Parathyroid adenoma (tissue), 2 donors: ENCODE data around the gene TANGO2.

ENCODE experiments used
- H2AFZ ChIP-seq: fragments of 300-600 bp; sonication (generic); one replicate; pipeline ENCODE4 v1.7.0; 2017; ENCODE audit warnings: antibody characterized with exemption, mild to moderate bottlenecking
- H3K27ac ChIP-seq: fragments of 300-600 bp; sonication (generic); one replicate; pipeline ENCODE4 v1.7.0; 2017
- H3K27me3 ChIP-seq: fragments of 300-600 bp; sonication (generic); one replicate; pipeline ENCODE4 v1.7.0; 2017; ENCODE audit warnings: low read length; ENCODE audit not compliant: control insufficient read depth, insufficient read depth
- H3K36me3 ChIP-seq: fragments of 300-600 bp; sonication (generic); one replicate; pipeline ENCODE4 v1.7.0; 2017; ENCODE audit warnings: low read length; ENCODE audit not compliant: control insufficient read depth, insufficient read depth
- H3K4me1 ChIP-seq: fragments of 300-600 bp; sonication (generic); one replicate; pipeline ENCODE4 v1.7.0; 2017; ENCODE audit warnings: control low read depth
- H3K4me2 ChIP-seq: fragments of 300-600 bp; sonication (generic); one replicate; pipeline ENCODE4 v1.7.0; 2017; ENCODE audit warnings: low read length
- H3K4me3 ChIP-seq: fragments of 300-600 bp; sonication (generic); one replicate; pipeline ENCODE4 v1.7.0; 2017; ENCODE audit warnings: low read depth, low read length
- H3K79me2 ChIP-seq: fragments of 300-600 bp; sonication (generic); one replicate; pipeline ENCODE4 v1.7.0; 2017; ENCODE audit warnings: control low read depth
- H3K9ac ChIP-seq: fragments of 300-600 bp; sonication (generic); one replicate; pipeline ENCODE4 v1.7.0; 2017; ENCODE audit warnings: mild to moderate bottlenecking
- H3K9me3 ChIP-seq: fragments of 300-600 bp; sonication (generic); one replicate; pipeline ENCODE4 v1.7.0; 2017; ENCODE audit warnings: low read length; ENCODE audit not compliant: control insufficient read depth
- CTCF ChIP-seq: fragments of 300-600 bp; sonication (generic); IDR thresholded peaks from one replicate; pipeline ENCODE4 v1.7.0; 2017; ENCODE audit warnings: antibody characterized with exemption, mild to moderate bottlenecking
- donor health status: primary hyperparathyroidism.

The TANGO2 gene

GRCh38 chr22:20037419-20037818 is 16.5 kb downstream of the TANGO2 start:
- no peaks in the 10 kb centered on the region for H3K36me3 ChIP-seq
- H2AFZ ChIP-seq, result no peak overlapping the region
- TF ChIP-seq CTCF, result no peak
- H3K9ac ChIP-seq, result no peak overlapping the region
- H3K27me3 ChIP-seq, result no peaks in the 10 kb centered on the region
- H3K27ac ChIP-seq, result no peak overlapping the region
- H3K9me3 ChIP-seq, result no peaks in the 10 kb centered on the region
- H3K79me2 ChIP-seq, result peaks cover 14% of the 10 kb centered on the region
- H3K4me3 ChIP-seq, result no peak overlapping the region
- H3K4me1 ChIP-seq, result peaks cover 5% of the 10 kb centered on the region
- no peak overlapping the region for H3K4me2 ChIP-seq

- H3K27ac ChIP-seq, result no peak overlapping the region
- no peaks in the 10 kb centered on the region for H3K27me3 ChIP-seq
- no peak overlapping the region for H3K4me2 ChIP-seq
- no peak overlapping the region for H3K9ac ChIP-seq
- no peaks in the 10 kb centered on the region for H3K9me3 ChIP-seq
- no peaks in the 10 kb centered on the region for H3K36me3 ChIP-seq
- no peak for TF ChIP-seq CTCF
- peaks cover 14% of the 10 kb centered on the region for H3K79me2 ChIP-seq
- H3K4me1 ChIP-seq, result no peaks in the 10 kb centered on the region
- H3K4me3 ChIP-seq, result no peak overlapping the region
- no peak overlapping the region for H2AFZ ChIP-seq
These were observed 17.7 kb downstream of the TANGO2 start for GRCh38 chr22:20038574-20038973.

GRCh38 chr22:20039683-20040325 is 18.9 kb downstream of the TANGO2 start:
- H3K27ac ChIP-seq, result no peak overlapping the region
- H3K79me2 ChIP-seq, result peaks cover 12% of the 10 kb centered on the region
- H3K4me1 ChIP-seq, result no peaks in the 10 kb centered on the region
- H3K36me3 ChIP-seq, result no peaks in the 10 kb centered on the region
- no peak overlapping the region for H3K4me2 ChIP-seq
- no peak for TF ChIP-seq CTCF
- H3K9ac ChIP-seq, result no peak overlapping the region
- no peak overlapping the region for H2AFZ ChIP-seq
- no peak overlapping the region for H3K4me3 ChIP-seq
- no peaks in the 10 kb centered on the region for H3K27me3 ChIP-seq
- no peaks in the 10 kb centered on the region for H3K9me3 ChIP-seq

GRCh38 chr22:20040327-20041200 is 19.7 kb downstream of the TANGO2 start:
- no peak overlapping the region for H3K4me3 ChIP-seq
- H3K79me2 ChIP-seq, result peaks cover 10% of the 10 kb centered on the region
- no peak overlapping the region for H3K27ac ChIP-seq
- no peaks in the 10 kb centered on the region for H3K27me3 ChIP-seq
- H3K4me2 ChIP-seq, result no peak overlapping the region
- H2AFZ ChIP-seq, result no peak overlapping the region
- no peaks in the 10 kb centered on the region for H3K9me3 ChIP-seq
- no peaks in the 10 kb centered on the region for H3K36me3 ChIP-seq
- no peak overlapping the region for H3K9ac ChIP-seq
- H3K4me1 ChIP-seq, result no peaks in the 10 kb centered on the region
- TF ChIP-seq CTCF, result no peak
